ENCODE measurements around the gene SH3PXD2A.

Gene SH3PXD2A

DNA sequence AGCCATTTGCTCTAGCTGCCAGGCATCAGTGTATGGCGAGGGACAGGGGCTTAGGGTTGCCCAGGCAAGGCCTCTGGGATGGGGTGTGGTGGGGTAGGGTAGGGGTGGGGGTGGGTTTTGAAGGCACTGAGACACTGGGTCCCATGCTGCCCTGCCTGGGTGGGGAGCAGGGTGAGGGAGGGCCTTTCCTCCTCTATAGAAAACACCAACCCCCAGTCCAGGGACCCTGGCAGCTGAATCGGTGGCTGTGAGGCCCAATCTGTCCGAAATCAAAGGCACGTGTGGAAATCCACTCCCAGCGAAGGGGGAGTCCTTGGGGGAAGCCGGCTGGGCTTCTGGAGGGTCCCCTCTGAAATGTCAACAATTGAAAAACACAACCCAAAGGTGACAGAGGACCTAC is 255.5 kb downstream of the SH3PXD2A start:
- no peak for DNase-seq (ENCODE audit: low read depth)
- TF ChIP-seq, protein P1, sequence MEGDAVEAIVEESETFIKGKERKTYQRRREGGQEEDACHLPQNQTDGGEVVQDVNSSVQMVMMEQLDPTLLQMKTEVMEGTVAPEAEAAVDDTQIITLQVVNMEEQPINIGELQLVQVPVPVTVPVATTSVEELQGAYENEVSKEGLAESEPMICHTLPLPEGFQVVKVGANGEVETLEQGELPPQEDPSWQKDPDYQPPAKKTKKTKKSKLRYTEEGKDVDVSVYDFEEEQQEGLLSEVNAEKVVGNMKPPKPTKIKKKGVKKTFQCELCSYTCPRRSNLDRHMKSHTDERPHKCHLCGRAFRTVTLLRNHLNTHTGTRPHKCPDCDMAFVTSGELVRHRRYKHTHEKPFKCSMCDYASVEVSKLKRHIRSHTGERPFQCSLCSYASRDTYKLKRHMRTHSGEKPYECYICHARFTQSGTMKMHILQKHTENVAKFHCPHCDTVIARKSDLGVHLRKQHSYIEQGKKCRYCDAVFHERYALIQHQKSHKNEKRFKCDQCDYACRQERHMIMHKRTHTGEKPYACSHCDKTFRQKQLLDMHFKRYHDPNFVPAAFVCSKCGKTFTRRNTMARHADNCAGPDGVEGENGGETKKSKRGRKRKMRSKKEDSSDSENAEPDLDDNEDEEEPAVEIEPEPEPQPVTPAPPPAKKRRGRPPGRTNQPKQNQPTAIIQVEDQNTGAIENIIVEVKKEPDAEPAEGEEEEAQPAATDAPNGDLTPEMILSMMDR (IDR thresholded peaks at IDR 0.05; ENCODE audit: low read depth, low read length, missing control alignments) = no peak
- no peak overlapping the region for H3K4me3 ChIP-seq (ENCODE audit: low read depth, low read length)
- in situ Hi-C loops (cut with HindIII; ENCODE audit: low sequenced_read_pairs) = loop anchor here (10.0 to 25.0 kb wide), 2 partner anchors 85 to 262 kb away; partner anchors contain the start of gene SH3PXD2A

DNA sequence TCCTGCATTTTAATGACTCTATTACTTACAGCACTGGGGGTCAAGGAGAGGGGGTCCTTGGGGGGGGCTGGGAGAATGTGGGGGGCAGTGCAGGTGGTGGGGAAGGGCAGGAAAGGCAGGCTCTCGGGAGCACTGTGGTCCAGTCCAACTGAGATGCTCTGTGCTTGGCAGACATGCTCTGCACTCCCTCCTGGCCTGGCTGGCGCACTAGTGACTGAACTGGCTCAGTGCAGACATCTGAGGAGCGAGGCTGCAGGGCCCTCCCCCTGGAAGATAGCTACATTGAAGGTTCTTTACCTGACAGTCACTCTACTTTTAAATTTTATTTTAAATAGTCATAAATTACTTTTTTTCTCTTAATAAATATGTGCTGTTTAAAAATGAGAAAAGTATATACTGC is 256.2 kb downstream of the SH3PXD2A start:
- DNase-seq (ENCODE audit: low read depth) = no peak
- H3K4me3 ChIP-seq (ENCODE audit: low read depth, low read length) = no peak overlapping the region
- TF ChIP-seq, protein P1 (IDR thresholded peaks at IDR 0.05; ENCODE audit: low read depth, low read length, missing control alignments) = no peak
- in situ Hi-C loops (cut with HindIII; ENCODE audit: low sequenced_read_pairs) = no loop called here

DNA sequence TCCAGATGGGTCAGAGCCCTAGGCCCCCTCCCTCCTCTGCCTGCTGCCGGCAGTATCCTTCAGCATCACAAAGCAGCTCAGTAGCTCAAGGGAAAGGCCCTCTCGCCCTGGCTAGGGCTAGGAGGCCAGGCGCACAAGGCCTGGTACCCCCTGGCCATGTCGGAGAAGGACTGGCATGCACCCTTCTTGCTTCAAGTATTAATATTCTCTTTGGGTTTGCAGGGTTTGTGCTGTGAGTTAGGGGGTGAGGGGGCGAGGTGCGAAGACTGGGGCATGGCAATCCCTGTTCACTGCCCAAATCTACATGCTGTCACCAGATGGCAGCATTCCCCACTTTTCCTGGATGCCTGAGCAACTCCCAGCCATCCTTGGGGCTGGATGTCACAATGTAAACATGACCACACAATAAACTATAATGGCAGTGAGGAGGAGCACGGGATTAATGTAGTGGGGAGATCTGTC is 256.7 kb downstream of the SH3PXD2A start:
- TF ChIP-seq, protein P1 (IDR thresholded peaks at IDR 0.05; ENCODE audit: low read depth, low read length, missing control alignments) = peak; percentile 84
- DNase-seq (ENCODE audit: low read depth) = peak; percentile 53
- in situ Hi-C loops (cut with HindIII; ENCODE audit: low sequenced_read_pairs) = no loop called here
- H3K4me3 ChIP-seq (ENCODE audit: low read depth, low read length) = no peak overlapping the region

DNA sequence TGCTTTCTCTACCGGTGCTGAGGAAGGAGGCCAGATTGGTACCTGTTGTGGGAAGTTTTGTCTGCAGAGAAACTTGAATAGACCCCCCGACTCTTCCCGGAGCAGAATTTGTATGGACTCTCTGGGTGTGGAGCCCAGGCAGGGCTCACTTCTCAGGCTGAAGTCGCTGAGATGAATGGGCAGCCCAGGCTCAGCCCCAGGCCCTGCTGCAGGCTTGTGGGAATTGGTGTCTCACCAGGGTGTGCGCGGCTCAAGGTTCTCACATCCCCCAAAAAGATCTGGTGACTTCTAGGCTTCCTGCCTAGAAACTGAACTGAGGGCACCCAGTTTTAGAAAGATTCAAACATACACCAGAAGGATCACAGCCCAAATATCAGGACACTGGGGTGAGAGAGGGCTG is 258.4 kb downstream of the SH3PXD2A start:
- no peak for DNase-seq (ENCODE audit: low read depth)
- H3K4me3 ChIP-seq (ENCODE audit: low read depth, low read length) = no peak overlapping the region
- TF ChIP-seq, protein P1 (IDR thresholded peaks at IDR 0.05; ENCODE audit: low read depth, low read length, missing control alignments) = no peak
- in situ Hi-C loops (cut with HindIII; ENCODE audit: low sequenced_read_pairs) = no loop called here

DNA sequence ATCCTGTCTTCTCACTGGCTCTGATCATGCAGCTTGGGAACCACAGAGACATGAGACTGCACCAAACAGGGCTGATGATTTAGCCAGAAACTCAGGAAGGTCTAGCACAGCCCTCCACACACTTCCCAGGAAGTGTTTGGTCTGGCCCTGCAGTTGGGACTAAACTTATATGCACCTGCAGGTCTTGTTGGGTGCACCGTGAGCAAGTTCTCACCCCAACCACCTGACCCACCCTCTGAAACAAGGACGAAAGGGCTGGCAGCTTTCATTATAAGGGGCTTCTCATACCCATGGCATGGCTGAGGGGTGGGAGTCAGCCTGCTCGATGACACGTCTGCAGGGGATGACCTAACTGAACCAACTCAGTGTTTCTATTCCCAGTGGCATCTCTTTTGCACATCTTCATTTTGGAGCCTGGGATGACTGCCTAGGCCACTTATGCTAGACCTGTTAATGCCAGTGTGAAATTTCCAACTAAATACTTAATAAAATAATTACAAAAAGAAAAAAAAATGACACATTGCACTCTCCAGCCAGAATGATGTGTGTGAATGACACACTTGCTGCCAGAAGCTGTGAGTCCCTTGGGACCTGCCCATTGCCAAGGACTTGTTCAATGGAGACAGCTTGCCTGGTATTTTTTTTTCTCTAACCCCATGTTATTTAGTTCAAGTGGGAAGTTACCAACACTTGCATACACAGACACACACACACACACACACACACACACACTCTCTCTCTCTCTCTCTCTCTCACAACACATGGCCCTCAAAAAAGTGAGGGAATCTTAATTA is 259.2 kb downstream of the SH3PXD2A start:
- DNase-seq (ENCODE audit: low read depth) = no peak
- no peak overlapping the region for H3K4me3 ChIP-seq (ENCODE audit: low read depth, low read length)
- in situ Hi-C loops (cut with HindIII; ENCODE audit: low sequenced_read_pairs) = no loop called here
- TF ChIP-seq, protein P1 (IDR thresholded peaks at IDR 0.05; ENCODE audit: low read depth, low read length, missing control alignments) = no peak

DNA sequence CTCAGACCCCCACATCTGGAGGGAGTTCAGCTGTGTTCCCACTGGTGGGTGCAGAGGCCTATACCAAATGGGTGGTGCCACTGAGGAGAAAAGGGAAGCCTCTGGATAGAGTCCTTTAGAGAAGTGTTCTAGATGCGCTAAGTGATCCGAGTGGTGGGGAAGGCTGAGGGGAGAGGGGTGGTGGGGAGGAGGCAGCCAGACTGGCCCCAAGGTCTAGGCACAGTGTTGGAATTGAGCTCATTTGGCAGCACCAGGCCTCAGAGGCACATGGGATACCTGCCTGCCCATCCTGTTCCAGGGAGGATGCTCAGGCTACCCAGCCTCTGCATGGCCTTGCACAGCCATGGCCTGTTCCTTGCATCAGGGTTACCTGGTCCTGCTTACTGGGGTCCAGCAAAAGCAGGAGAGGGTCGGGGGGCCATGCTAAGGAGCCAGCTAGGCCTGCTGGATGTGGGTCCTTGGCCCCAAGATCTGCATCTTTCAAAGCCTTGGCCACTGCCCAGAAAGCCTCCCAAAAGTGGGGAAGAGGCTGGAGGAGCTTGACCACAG is 262.3 kb downstream of the SH3PXD2A start:
- in situ Hi-C loops (cut with HindIII; ENCODE audit: low sequenced_read_pairs) = no loop called here
- TF ChIP-seq, protein P1 (IDR thresholded peaks at IDR 0.05; ENCODE audit: low read depth, low read length, missing control alignments) = no peak
- no peak overlapping the region for H3K4me3 ChIP-seq (ENCODE audit: low read depth, low read length)
- no peak for DNase-seq (ENCODE audit: low read depth)

All from astrocyte of the cerebellum (primary cell).